Measurements from ENCODE around the gene COMT.

Gene COMT

GRCh38 chr22:19897726-19898125 is 43.8 kb upstream of the COMT start:
- no peak for DNase-seq (ENCODE audit: low read depth in 1 of 2, low spot score in 1 of 2)
- Histone ChIP-seq H3K27ac (replicated peaks) (no peak overlapping the region), H3K4me3 (replicated peaks; ENCODE audit: insufficient read depth, low read length) (no peak overlapping the region), H3K27me3 (ENCODE audit: insufficient read depth, poor library complexity, severe bottlenecking) (no peaks in the 10 kb centered on the region)
- TF ChIP-seq SPI1 (IDR thresholded peaks at IDR 0.05; ENCODE audit: borderline replicate concordance, low read depth) (no peak), CTCF (IDR thresholded peaks at IDR 0.05; ENCODE audit: insufficient read depth, low read length) (no peak), GABPA (IDR thresholded peaks at IDR 0.05; ENCODE audit: low read depth) (no peak), REST (IDR thresholded peaks at IDR 0.05; ENCODE audit: insufficient replicate concordance, low read depth) (no peak), POLR2AphosphoS5 (IDR thresholded peaks at IDR 0.05; ENCODE audit: low read depth) (no peak)

GRCh38 chr22:19898145-19898544 is 43.4 kb upstream of the COMT start:
- no peak for DNase-seq (ENCODE audit: low read depth in 1 of 2, low spot score in 1 of 2)
- H3K27ac ChIP-seq (replicated peaks), result no peak overlapping the region
- TF ChIP-seq CTCF (IDR thresholded peaks at IDR 0.05; ENCODE audit: insufficient read depth, low read length) (no peak), GABPA (IDR thresholded peaks at IDR 0.05; ENCODE audit: low read depth) (no peak)
- H3K4me3 ChIP-seq (replicated peaks; ENCODE audit: insufficient read depth, low read length), result no peak overlapping the region
- H3K27me3 ChIP-seq (ENCODE audit: insufficient read depth, poor library complexity, severe bottlenecking), result no peaks in the 10 kb centered on the region

GRCh38 chr22:19898831-19899567 is 42.6 kb upstream of the COMT start:
- Histone ChIP-seq H3K4me3 (replicated peaks; ENCODE audit: insufficient read depth, low read length) (no peak overlapping the region), H3K27me3 (ENCODE audit: insufficient read depth, poor library complexity, severe bottlenecking) (no peaks in the 10 kb centered on the region), H3K27ac (replicated peaks) (no peak overlapping the region)
- no peak for TF ChIP-seq CTCF (IDR thresholded peaks at IDR 0.05; ENCODE audit: insufficient read depth, low read length)
- TF ChIP-seq REST (IDR thresholded peaks at IDR 0.05; ENCODE audit: insufficient replicate concordance, low read depth), result no peak
- no peak for TF ChIP-seq GABPA (IDR thresholded peaks at IDR 0.05; ENCODE audit: low read depth)
- no peak for TF ChIP-seq SPI1 (IDR thresholded peaks at IDR 0.05; ENCODE audit: borderline replicate concordance, low read depth)
- no peak for TF ChIP-seq POLR2AphosphoS5 (IDR thresholded peaks at IDR 0.05; ENCODE audit: low read depth)
- no peak for DNase-seq (ENCODE audit: low read depth in 1 of 2, low spot score in 1 of 2)

Measured in HL-60 (cell line).